CD4-positive, alpha-beta T cell (primary cell): ENCODE results near the gene KPNB1. TPM values are rescaled to one million over a fixed set of nuclear protein-coding genes. Genes with fewer than 3 reads are reported as not detected.

Experiments
- ATAC-seq: fragments of 200-7000 bp; cut with Tn5 transposase; one replicate; pipeline ENCODE4 v1.10.0; 2022; ENCODE audit warnings: mild to moderate bottlenecking; ENCODE audit not compliant: poor library complexity
- CTCF ChIA-PET: fragments of 350-600 bp; sonication (Branson Sonifier 250); formaldehyde crosslinking; loops from one replicate; lab custom pipeline; 2021; ENCODE audit warnings: antibody characterized with exemption, inconsistent platforms; lab: Charles Lee
- POLR2A ChIA-PET: fragments of 350-600 bp; sonication (Branson Sonifier 250); formaldehyde crosslinking; loops from one replicate; lab custom pipeline; 2021; ENCODE audit warnings: antibody characterized with exemption, inconsistent platforms; lab: Charles Lee
- DNase-seq, 14 experiments: peaks; one replicate each; pipeline ENCODE4 v3.0.0-alpha.2; 2013 to 2020; ENCODE audit warnings: mixed read lengths in 2 of 14
- H3K27ac ChIP-seq, 2 donors: one replicate each; pipeline versions ENCODE4 v1.5.1 to v1.7.0; 2013; ENCODE audit warnings: low read length in 2 of 2, low read depth in 1 of 2, mild to moderate bottlenecking in 1 of 2
- H3K27me3 ChIP-seq, 2 experiments: 1 replicate in 1 of 2; 2 replicates in 1 of 2; pipeline versions ENCODE4 v1.6.1 to v1.7.0; 2013; ENCODE audit warnings: low read length in 2 of 2, control low read depth in 1 of 2, mild to moderate bottlenecking in 1 of 2, moderate library complexity in 1 of 2; ENCODE audit not compliant: insufficient read depth in 2 of 2, control insufficient read depth in 1 of 2
- H3K36me3 ChIP-seq: one replicate; pipeline ENCODE4 v1.6.1; 2013; ENCODE audit warnings: low read length, control low read depth; ENCODE audit not compliant: insufficient read depth
- H3K4me1 ChIP-seq: one replicate; pipeline ENCODE4 v1.6.1; 2013; ENCODE audit warnings: low read length, control low read depth; ENCODE audit not compliant: insufficient read depth
- H3K4me3 ChIP-seq: one replicate; pipeline ENCODE4 v1.5.1; 2013; ENCODE audit warnings: mild to moderate bottlenecking, low read length, moderate library complexity
- H3K9me3 ChIP-seq, 2 experiments: 1 replicate in 1 of 2; 2 replicates in 1 of 2; pipeline versions ENCODE4 v1.6.1 to v1.7.0; 2013; ENCODE audit warnings: low read length in 2 of 2, mild to moderate bottlenecking in 2 of 2, control low read depth in 1 of 2, moderate library complexity in 1 of 2; ENCODE audit not compliant: control insufficient read depth in 1 of 2, insufficient read depth in 1 of 2
- H3K27ac Mint-ChIP-seq: one replicate; pipeline ENCODE4 v1.8.0; 2020; ENCODE audit warnings: mixed read lengths
- H3K27me3 Mint-ChIP-seq: one replicate; pipeline ENCODE4 v1.8.0; 2021; ENCODE audit warnings: mixed read lengths
- H3K36me3 Mint-ChIP-seq: one replicate; pipeline ENCODE4 v1.8.0; 2021; ENCODE audit warnings: low read depth, mixed read lengths
- H3K4me1 Mint-ChIP-seq: one replicate; pipeline ENCODE4 v1.8.0; 2021; ENCODE audit warnings: low read depth, mixed read lengths
- H3K4me3 Mint-ChIP-seq: one replicate; pipeline ENCODE4 v1.8.0; 2020; ENCODE audit warnings: mild to moderate bottlenecking, mixed read lengths
- H3K9me3 Mint-ChIP-seq: one replicate; pipeline ENCODE4 v1.8.0; 2020; ENCODE audit warnings: mixed read lengths
- CTCF ChIP-seq: fragments of 200-600 bp; IDR thresholded peaks from one replicate; pipeline ENCODE4 v1.8.0; 2022; ENCODE audit warnings: antibody characterized with exemption, mild to moderate bottlenecking
- intact Hi-C, 2 experiments: fragments of 100-400 bp; cut with DNase I in 1 of 2; cut with micrococcal nuclease in 1 of 2; formaldehyde crosslinking; loops; one replicate each; pipeline versions ENCODE4 v1.15.1 to v1.9.0; 2023 to 2025; cut with DNase I, micrococcal nuclease
- total RNA-seq, 174 experiments: library from RNA in 2 of 174; stranded (reverse) in 2 of 174; gene quantifications; one replicate each; pipeline ENCODE4 v1.2.3 and lab custom pipeline; 2021 to 2026

The KPNB1 gene
- total RNA-seq, 2 experiments from 2014 or later = 145 to 151 TPM

DNA sequence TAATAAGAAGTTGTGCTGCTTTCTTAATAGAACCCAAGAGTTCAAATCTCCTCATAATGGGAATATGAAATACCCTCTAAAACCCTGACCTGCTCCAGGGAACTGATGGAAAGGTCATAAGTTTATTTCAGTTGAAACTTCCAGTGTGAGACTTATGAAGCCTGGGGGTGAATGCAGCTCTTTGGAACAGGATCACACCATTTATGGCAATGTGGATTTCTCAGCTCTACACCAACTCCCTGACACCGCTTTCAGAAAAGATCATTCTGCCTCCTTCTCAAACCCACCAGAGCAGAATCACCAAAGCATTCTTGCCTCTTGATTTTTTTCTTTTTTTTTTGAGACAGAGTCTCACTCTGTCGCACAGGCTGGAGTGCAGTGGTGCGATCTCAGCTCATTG lies 16.7 kb upstream of the KPNB1 start:
- no peaks in the 10 kb centered on the region for H3K9me3 ChIP-seq
- ATAC-seq (no peak), DNase-seq (no peak)
- no peaks in the 10 kb centered on the region for H3K36me3 ChIP-seq
- no peak overlapping the region for H3K4me3 ChIP-seq
- H3K4me1 Mint-ChIP-seq = peaks cover 7% of the 10 kb centered on the region
- H3K27ac ChIP-seq = no peak overlapping the region
- ChIA-PET POLR2A (no interaction called here), CTCF (interaction anchor here (1.4 kb wide), 1 partner anchor 17 kb away, joined by 3 read pairs; no protein-coding TSS in a partner anchor)
- H3K4me1 ChIP-seq = peaks cover 7% of the 10 kb centered on the region
- no peaks in the 10 kb centered on the region for H3K27me3 Mint-ChIP-seq
- TF ChIP-seq CTCF = no peak
- intact Hi-C loops = no loop called here
- no peaks in the 10 kb centered on the region for H3K27me3 ChIP-seq
- no peaks in the 10 kb centered on the region for H3K9me3 Mint-ChIP-seq
- H3K27ac Mint-ChIP-seq = no peak overlapping the region
- H3K4me3 Mint-ChIP-seq = no peak overlapping the region
- peaks cover 18% of the 10 kb centered on the region for H3K36me3 Mint-ChIP-seq

- Mint-ChIP-seq H3K9me3 (no peaks in the 10 kb centered on the region), H3K36me3 (peaks cover 18% of the 10 kb centered on the region), H3K27ac (no peak overlapping the region), H3K27me3 (no peaks in the 10 kb centered on the region), H3K4me1 (peaks cover 7% of the 10 kb centered on the region), H3K4me3 (no peak overlapping the region)
- Histone ChIP-seq H3K27ac (no peak overlapping the region), H3K9me3 (no peaks in the 10 kb centered on the region), H3K36me3 (no peaks in the 10 kb centered on the region), H3K27me3 (no peaks in the 10 kb centered on the region), H3K4me1 (peaks cover 7% of the 10 kb centered on the region), H3K4me3 (no peak overlapping the region)
- POLR2A ChIA-PET = no interaction called here
- intact Hi-C loops = no loop called here
- TF ChIP-seq CTCF = no peak
- DNase-seq (no peak), ATAC-seq (no peak)
- CTCF ChIA-PET = interaction anchor here (1.4 kb wide), 1 partner anchor 18 kb away, joined by 3 read pairs; no protein-coding TSS in a partner anchor
These were observed 15.7 kb upstream of the KPNB1 start for GRCh38 chr17:47633996-47634395.

DNA sequence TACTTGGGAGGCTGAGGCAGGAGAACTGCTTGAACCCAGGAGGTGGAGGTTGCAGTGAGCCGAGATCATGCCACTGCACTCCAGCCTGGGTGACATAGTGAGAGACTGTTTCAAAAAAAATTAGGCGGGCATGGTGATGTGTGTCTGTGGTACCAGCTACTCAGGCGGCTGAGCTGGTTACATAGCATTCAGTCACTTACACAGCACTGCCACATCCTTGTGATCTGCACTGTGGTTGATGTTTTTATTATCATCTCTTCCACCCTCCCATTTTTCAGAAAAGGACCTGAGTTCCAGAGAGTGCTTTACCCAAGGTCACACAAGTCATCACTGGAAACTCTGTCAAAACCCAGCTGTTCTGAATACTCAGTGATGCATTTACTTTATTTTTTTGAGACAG lies 14.8 kb upstream of the KPNB1 start:
- H3K4me3 Mint-ChIP-seq = no peak overlapping the region
- H3K4me3 ChIP-seq = no peak overlapping the region
- H3K9me3 Mint-ChIP-seq = no peaks in the 10 kb centered on the region
- H3K27me3 Mint-ChIP-seq = no peaks in the 10 kb centered on the region
- CTCF ChIA-PET = no interaction called here
- intact Hi-C loops = no loop called here
- ATAC-seq (no peak), DNase-seq (peak in 1 of 14 experiments; percentile 28)
- H3K27me3 ChIP-seq = no peaks in the 10 kb centered on the region
- H3K27ac ChIP-seq = no peak overlapping the region
- no peak overlapping the region for H3K27ac Mint-ChIP-seq
- H3K4me1 Mint-ChIP-seq = peaks cover 7% of the 10 kb centered on the region
- peaks cover 7% of the 10 kb centered on the region for H3K4me1 ChIP-seq
- no peak for TF ChIP-seq CTCF
- H3K36me3 Mint-ChIP-seq = peaks cover 17% of the 10 kb centered on the region
- no peaks in the 10 kb centered on the region for H3K36me3 ChIP-seq
- POLR2A ChIA-PET = no interaction called here
- no peaks in the 10 kb centered on the region for H3K9me3 ChIP-seq
